GM19099 (cell line): ENCODE data around the gene AANAT.

Source experiments
- POLR2A ChIP-seq: IDR thresholded peaks from 3 replicates; pipeline ENCODE4 v1.6.1; 2011; ENCODE audit warnings: low read depth; ENCODE audit not compliant: insufficient read length; ENCODE audit errors: extremely low read depth

The AANAT gene

GRCh38 chr17:76438906-76439305 is 28.5 kb upstream of the AANAT start:
- TF ChIP-seq POLR2A, result no peak

- no peak for TF ChIP-seq POLR2A
Measured at GRCh38 chr17:76439314-76439928, 28.0 kb upstream of the AANAT start.

- TF ChIP-seq POLR2A, result no peak
Measured at GRCh38 chr17:76440751-76441362, 26.5 kb upstream of the AANAT start.

GRCh38 chr17:76441686-76442340 is 25.6 kb upstream of the AANAT start:
- no peak for TF ChIP-seq POLR2A

- TF ChIP-seq POLR2A, result no peak
Measured at GRCh38 chr17:76442341-76443338, 24.8 kb upstream of the AANAT start.

- TF ChIP-seq POLR2A, result no peak
Measured at GRCh38 chr17:76444518-76445311, 22.7 kb upstream of the AANAT start.

- no peak for TF ChIP-seq POLR2A
Measured at GRCh38 chr17:76445697-76446448, 21.5 kb upstream of the AANAT start.

- no peak for TF ChIP-seq POLR2A
Measured at GRCh38 chr17:76446449-76447231, 20.8 kb upstream of the AANAT start.

GRCh38 chr17:76447931-76448652 is 19.3 kb upstream of the AANAT start:
- no peak for TF ChIP-seq POLR2A

- no peak for TF ChIP-seq POLR2A
Measured at GRCh38 chr17:76449126-76449525, 18.3 kb upstream of the AANAT start.

GRCh38 chr17:76451506-76451905 is 15.9 kb upstream of the AANAT start:
- TF ChIP-seq POLR2A, result no peak

- no peak for TF ChIP-seq POLR2A
Measured at GRCh38 chr17:76452127-76452659, 15.2 kb upstream of the AANAT start.
